GM12872 (cell line): ENCODE results near the gene CCHCR1.

Experiments
- CTCF ChIP-seq: IDR thresholded peaks from 3 replicates; pipeline ENCODE4 v1.5.1; 2011; ENCODE audit warnings: low read depth, mild to moderate bottlenecking, low read length, moderate library complexity; ENCODE audit not compliant: insufficient read depth

Gene CCHCR1

GRCh38 chr6:31171931-31172905 is 14.6 kb upstream of the CCHCR1 start:
- TF ChIP-seq CTCF: no peak

DNA sequence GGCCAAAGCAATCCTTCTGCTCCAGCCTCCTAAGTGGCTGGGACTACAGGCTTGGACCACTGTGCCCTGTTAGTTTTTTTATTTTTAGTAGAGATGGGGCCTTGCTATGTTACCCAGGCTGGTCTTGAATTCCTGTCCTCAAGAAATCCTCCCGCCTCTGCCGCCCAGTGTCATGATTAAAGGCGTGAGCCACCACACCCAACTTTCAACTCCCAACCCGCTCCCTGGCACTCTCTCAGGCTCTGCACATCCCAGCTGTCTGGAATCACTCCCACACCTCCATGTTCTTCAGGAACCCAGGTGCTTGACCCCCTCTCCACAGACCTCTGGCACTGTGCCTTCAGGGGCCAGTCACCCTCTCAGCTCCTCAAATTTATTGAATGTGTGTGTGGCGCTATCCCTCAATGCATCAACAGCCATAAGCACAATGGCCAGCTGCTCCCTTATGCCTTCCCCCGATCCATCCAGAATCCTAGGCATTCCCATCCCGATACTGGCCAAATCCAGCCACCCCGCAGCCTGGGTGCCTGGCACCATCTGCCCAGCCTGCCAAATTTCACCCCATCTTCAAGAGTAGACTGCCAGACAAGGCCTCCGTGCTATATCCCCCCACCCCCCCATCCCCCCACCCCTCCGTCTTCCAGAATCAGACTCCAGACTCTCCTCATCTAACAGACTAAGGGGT is 13.5 kb upstream of the CCHCR1 start:
- TF ChIP-seq CTCF: no peak

- TF ChIP-seq CTCF: no peak
These were observed 12.9 kb upstream of the CCHCR1 start, which contains the start of gene POU5F1 for GRCh38 chr6:31170600-31170881. Gene POU5F1 (minus strand): TSS chr6:31170682. CDS start chr6:31170620, 62 bp downstream.

DNA sequence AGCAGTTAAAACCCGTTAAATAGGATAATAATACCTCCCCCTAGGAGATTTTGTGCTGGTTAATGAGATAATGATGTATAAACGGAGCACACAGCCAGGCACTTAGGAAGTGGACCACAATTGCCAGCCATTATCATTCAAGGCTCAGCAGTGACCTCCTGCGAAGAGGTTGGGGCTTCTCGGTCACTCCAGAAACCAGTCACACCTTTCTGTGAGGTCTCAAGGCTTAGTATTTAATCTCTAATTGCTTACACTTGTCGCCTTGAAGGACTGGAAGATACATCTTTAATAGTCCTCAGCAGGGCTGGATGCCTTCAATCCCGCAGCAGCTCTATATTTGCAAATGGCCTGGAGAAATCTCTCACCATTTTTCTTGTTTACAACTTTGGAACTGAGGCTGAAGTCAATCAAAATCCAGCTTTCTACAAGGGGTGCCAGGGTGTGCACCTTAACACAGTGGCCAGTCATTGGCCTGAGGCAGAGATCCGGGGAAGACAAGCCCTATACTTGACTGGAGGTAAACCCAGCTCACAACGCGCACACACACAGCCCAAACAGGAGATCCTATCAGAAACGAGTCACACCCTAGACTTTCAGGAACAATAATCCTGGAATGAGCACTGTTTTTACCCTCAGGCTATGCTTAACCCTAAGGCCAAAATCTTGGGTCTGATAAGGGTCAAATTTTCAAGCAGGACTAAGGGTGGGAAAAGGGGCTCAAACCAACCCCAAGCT is 11.7 kb upstream of the CCHCR1 start:
- no peak for TF ChIP-seq CTCF

DNA sequence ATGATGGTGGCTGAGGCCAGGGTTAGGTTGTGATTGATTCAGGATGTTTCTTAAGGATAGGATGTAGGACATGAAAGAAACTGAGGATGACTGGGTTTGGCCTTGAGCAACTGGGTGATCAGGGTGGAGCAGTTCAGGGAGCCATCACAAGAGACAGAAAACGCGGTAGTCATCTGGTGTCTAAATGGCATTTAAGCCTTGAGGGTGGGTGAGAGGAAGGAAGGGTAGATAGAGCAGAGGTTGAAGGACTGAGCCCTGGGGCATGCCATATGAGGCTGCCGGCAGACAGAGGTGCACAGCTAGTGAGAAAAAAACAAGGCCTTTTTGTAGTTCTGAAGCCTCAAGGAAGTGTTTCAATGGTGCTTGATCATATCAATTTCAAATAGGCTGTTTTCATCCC is 11.0 kb upstream of the CCHCR1 start:
- TF ChIP-seq CTCF: no peak

DNA sequence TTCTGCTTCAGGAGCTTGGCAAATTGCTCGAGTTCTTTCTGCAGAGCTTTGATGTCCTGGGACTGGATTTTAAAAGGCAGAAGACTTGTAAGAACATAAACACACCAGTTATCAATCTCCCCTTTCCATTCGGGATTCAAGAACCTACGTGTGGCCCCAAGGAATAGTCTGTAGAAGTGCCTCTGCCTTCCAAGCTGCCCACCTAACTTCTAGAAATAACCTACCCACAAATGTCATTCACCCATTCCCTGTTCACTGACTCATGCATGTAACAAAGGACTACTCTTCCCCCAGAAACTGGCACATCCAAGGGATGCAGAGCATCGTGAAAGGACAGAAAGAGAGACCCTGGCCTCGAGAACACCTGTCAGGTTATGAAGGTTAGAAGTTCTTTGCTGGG is 8.4 kb upstream of the CCHCR1 start:
- TF ChIP-seq CTCF: no peak

GRCh38 chr6:31163922-31164321 is 6.3 kb upstream of the CCHCR1 start:
- TF ChIP-seq CTCF: no peak
